B cell (primary cell): ENCODE measurements around the gene DIS3L2. TPM values are rescaled to one million over a fixed set of nuclear protein-coding genes. Genes with fewer than 3 reads are reported as not detected.

ENCODE experiments used
- ATAC-seq: fragments of 200-7000 bp; cut with Tn5 transposase; one replicate; pipeline ENCODE4 v1.10.0; 2021; ENCODE audit warnings: low read depth, mild to moderate bottlenecking, moderate number of reproducible peaks, moderate library complexity
- CTCF ChIA-PET: fragments of 350-600 bp; sonication (Branson Sonifier 250); formaldehyde crosslinking; loops from one replicate; lab custom pipeline; 2021; ENCODE audit warnings: antibody characterized with exemption, inconsistent platforms; lab: Charles Lee
- POLR2A ChIA-PET: fragments of 350-600 bp; sonication (Branson Sonifier 250); formaldehyde crosslinking; loops from one replicate; lab custom pipeline; 2021; ENCODE audit warnings: antibody characterized with exemption; lab: Charles Lee
- DNase-seq: peaks from one replicate; pipeline ENCODE4 v3.0.0; 2013
- H2AFZ ChIP-seq: 2 replicates; pipeline ENCODE4 v1.6.1; 2012; ENCODE audit warnings: mild to moderate bottlenecking, low read depth, low read length; ENCODE audit not compliant: insufficient read depth, poor library complexity, severe bottlenecking
- H3K27ac ChIP-seq, 2 donors: 1 replicate in 1 of 2; 2 replicates in 1 of 2; pipeline ENCODE4 v1.5.1; 2012 to 2013; ENCODE audit warnings: low read length in 2 of 2, mild to moderate bottlenecking in 2 of 2, moderate library complexity in 1 of 2
- H3K27me3 ChIP-seq, 4 experiments: fragments of 200-600 bp in 1 of 4; sonication (generic) in 1 of 4; replicated peaks in 1 of 4; 1 replicate in 2 of 4; 2 replicates in 2 of 4; pipeline versions ENCODE4 v1.6.1 to v1.7.0; 2013 to 2016; ENCODE audit warnings: low read length in 3 of 4, mild to moderate bottlenecking in 2 of 4, mixed read lengths in 1 of 4, moderate library complexity in 1 of 4; ENCODE audit not compliant: insufficient read depth in 4 of 4, control insufficient read depth in 3 of 4; ENCODE audit errors: control extremely low read depth in 1 of 4
- H3K36me3 ChIP-seq, 2 experiments: replicated peaks in 1 of 2; 1 replicate in 1 of 2; 2 replicates in 1 of 2; pipeline versions ENCODE4 v1.6.1 to v1.7.1; 2013; ENCODE audit warnings: low read length in 1 of 2; ENCODE audit not compliant: insufficient read depth in 2 of 2, control insufficient read depth in 1 of 2; ENCODE audit errors: control extremely low read depth in 1 of 2, extremely low read depth in 1 of 2
- H3K4me1 ChIP-seq, 2 donors: fragments of 200-600 bp in 1 of 2; sonication (generic) in 1 of 2; 1 replicate in 1 of 2; 2 replicates in 1 of 2; pipeline versions ENCODE4 v1.5.1 to v1.6.1; 2013 to 2017; ENCODE audit warnings: low read length in 2 of 2; ENCODE audit not compliant: control insufficient read depth in 2 of 2, insufficient read depth in 2 of 2
- H3K4me2 ChIP-seq: replicated peaks from 2 replicates; pipeline ENCODE3; 2012; ENCODE audit warnings: mild to moderate bottlenecking, low read depth, low read length; ENCODE audit not compliant: poor library complexity, severe bottlenecking
- H3K4me3 ChIP-seq, 5 experiments: fragments of 200-600 bp in 1 of 5; sonication (generic) in 1 of 5; 1 replicate in 3 of 5; 2 replicates in 2 of 5; pipeline versions ENCODE4 v1.5.1 to v1.7.0; 2011 to 2016; ENCODE audit warnings: low read length in 4 of 5, mild to moderate bottlenecking in 4 of 5, low read depth in 2 of 5, control low read depth in 1 of 5, moderate library complexity in 1 of 5; ENCODE audit not compliant: insufficient read depth in 1 of 5; ENCODE audit errors: control extremely low read depth in 1 of 5, extremely low read depth in 1 of 5
- H3K79me2 ChIP-seq: fragments of 200-600 bp; sonication (generic); one replicate; pipeline ENCODE4 v1.6.0; 2016; ENCODE audit warnings: low read length; ENCODE audit not compliant: control insufficient read depth, insufficient read depth
- H3K9ac ChIP-seq: fragments of 200-600 bp; sonication (generic); 2 replicates; pipeline ENCODE4 v1.6.1; 2017; ENCODE audit warnings: mild to moderate bottlenecking, low read length, moderate library complexity
- H3K9me3 ChIP-seq, 3 donors: one replicate each; pipeline versions ENCODE4 v1.6.1 to v1.7.1; 2013; ENCODE audit warnings: low read length in 2 of 3; ENCODE audit not compliant: control insufficient read depth in 2 of 3, insufficient read depth in 1 of 3; ENCODE audit errors: control extremely low read depth in 1 of 3
- H4K20me1 ChIP-seq: 2 replicates; pipeline ENCODE4 v1.6.0; 2012; ENCODE audit warnings: mild to moderate bottlenecking, low read length; ENCODE audit not compliant: insufficient read depth, control insufficient read depth, poor library complexity, severe bottlenecking
- H3K27ac Mint-ChIP-seq: one replicate; pipeline ENCODE4 v1.8.0; 2021; ENCODE audit warnings: mixed read lengths
- H3K27me3 Mint-ChIP-seq: one replicate; pipeline ENCODE4 v1.8.0; 2021; ENCODE audit warnings: mixed read lengths
- H3K4me1 Mint-ChIP-seq: one replicate; pipeline ENCODE4 v1.8.0; 2021; ENCODE audit warnings: mixed read lengths
- H3K4me3 Mint-ChIP-seq: one replicate; pipeline ENCODE4 v1.8.0; 2021; ENCODE audit warnings: mixed read lengths
- H3K9me3 Mint-ChIP-seq: one replicate; pipeline ENCODE4 v1.8.0; 2022; ENCODE audit warnings: mixed read lengths; ENCODE audit not compliant: insufficient read depth
- CTCF ChIP-seq: fragments of 200-600 bp; IDR thresholded peaks from one replicate; pipeline ENCODE4 v1.8.0; 2022; ENCODE audit warnings: antibody characterized with exemption, mild to moderate bottlenecking
- EZH2 ChIP-seq: IDR thresholded peaks from 2 replicates; pipeline ENCODE4 v1.6.1; 2012; ENCODE audit warnings: borderline replicate concordance, low read depth, mild to moderate bottlenecking, moderate library complexity, low read length; ENCODE audit not compliant: insufficient read depth, poor library complexity, severe bottlenecking
- WGBS: methylation state at CpG from one replicate; pipeline ENCODE4 v1.1.5; 2013; ENCODE audit warnings: missing lambda C conversion rate; ENCODE audit not compliant: insufficient coverage; 5-methylcytosine and 5-hydroxymethylcytosine counted together
- intact Hi-C: fragments of 100-400 bp; cut with micrococcal nuclease; formaldehyde crosslinking; loops from one replicate; pipeline ENCODE4 v1.10.0; 2022
- polyA plus RNA-seq: library from polyadenylated mRNA; depleted of rRNA; stranded (reverse); fragments of >200 nt; gene quantifications from 2 replicates; pipeline ENCODE4 v1.2.3, GENCODE V29; 2012
- total RNA-seq, 2 donors: library from RNA; stranded (reverse); fragments of 120-200 nt in 1 of 2; gene quantifications; 1 replicate in 1 of 2; 2 replicates in 1 of 2; pipeline versions ENCODE4 v1.2.3 to v1.2.4, GENCODE V29; 2013 to 2022

Gene DIS3L2
- total and polyA plus RNA-seq, 2 donors (not counting 1 experiment from before 2014, with no cell fraction given): 34.5 to 70.1 TPM

- intact Hi-C loops: no loop called here
Observed at GRCh38 chr2:232288489-232289030, 327.0 kb downstream of the DIS3L2 start.

GRCh38 chr2:232290668-232291067 is 329.2 kb downstream of the DIS3L2 start:
- no peak for DNase-seq
- WGBS: 100% methylated on average over 4 of the region's 8 CpGs
- ChIA-PET POLR2A (no interaction called here), CTCF (interaction anchor here (0.8 to 1.3 kb wide), 2 partner anchors 39 to 143 kb away, joined by 3 read pairs; no protein-coding TSS in a partner anchor)
- TF ChIP-seq EZH2 (no peak), CTCF (no peak)
- ATAC-seq: no peak
- Histone ChIP-seq H3K79me2 (no peaks in the 10 kb centered on the region), H4K20me1 (no peaks in the 10 kb centered on the region), H3K4me2 (no peak overlapping the region), H2AFZ (no peak overlapping the region), H3K27me3 (no peaks in the 10 kb centered on the region), H3K4me1 (peaks cover 0 to 5% of the 10 kb centered on the region in 2 donors), H3K9ac (no peak overlapping the region), H3K4me3 (no peak overlapping the region), H3K9me3 (no peaks in the 10 kb centered on the region), H3K36me3 (peaks cover 0 to 11% of the 10 kb centered on the region in 2 experiments), H3K27ac (no peak overlapping the region)
- no peaks in the 10 kb centered on the region for H3K9me3 Mint-ChIP-seq
- H3K4me1 Mint-ChIP-seq: peaks cover 10% of the 10 kb centered on the region
- intact Hi-C loops: no loop called here
- no peak overlapping the region for H3K27ac Mint-ChIP-seq
- no peaks in the 10 kb centered on the region for H3K27me3 Mint-ChIP-seq
- H3K4me3 Mint-ChIP-seq: no peak overlapping the region

More at GRCh38 chr2:232288489-232289030, 327.0 kb downstream of the DIS3L2 start:
- TF ChIP-seq CTCF (no peak), EZH2 (no peak)
- no peak overlapping the region for H3K4me2 ChIP-seq
- no peak overlapping the region for H3K27ac ChIP-seq
- no peak overlapping the region for H3K4me3 ChIP-seq
- H3K27ac Mint-ChIP-seq: no peak overlapping the region
- no peak overlapping the region for H2AFZ ChIP-seq
- 94% methylated on average over 2 of the region's 4 CpGs for WGBS
- no peaks in the 10 kb centered on the region for H3K27me3 ChIP-seq
- no peak overlapping the region for H3K4me3 Mint-ChIP-seq
- no peaks in the 10 kb centered on the region for H3K9me3 ChIP-seq
- no peak for DNase-seq
- no peaks in the 10 kb centered on the region for H3K79me2 ChIP-seq
- no peak for ATAC-seq
- H3K36me3 ChIP-seq: peaks cover 0 to 9% of the 10 kb centered on the region in 2 experiments
- H3K4me1 Mint-ChIP-seq: peaks cover 9% of the 10 kb centered on the region
- no peaks in the 10 kb centered on the region for H3K9me3 Mint-ChIP-seq
- no peaks in the 10 kb centered on the region for H4K20me1 ChIP-seq
- ChIA-PET POLR2A (no interaction called here), CTCF (no interaction called here)
- H3K9ac ChIP-seq: no peak overlapping the region
- H3K4me1 ChIP-seq: peaks cover 0 to 5% of the 10 kb centered on the region in 2 donors
- no peaks in the 10 kb centered on the region for H3K27me3 Mint-ChIP-seq
